ENCODE data around the gene NTN5. TPM values are rescaled to one million over a fixed set of nuclear protein-coding genes. Genes with fewer than 3 reads are reported as not detected.

Gene NTN5
- total and polyA plus RNA-seq, 9 of the 15 experiments (the other 6 are each of a cell fraction or from before 2014, with no cell fraction given) = not detected

DNA sequence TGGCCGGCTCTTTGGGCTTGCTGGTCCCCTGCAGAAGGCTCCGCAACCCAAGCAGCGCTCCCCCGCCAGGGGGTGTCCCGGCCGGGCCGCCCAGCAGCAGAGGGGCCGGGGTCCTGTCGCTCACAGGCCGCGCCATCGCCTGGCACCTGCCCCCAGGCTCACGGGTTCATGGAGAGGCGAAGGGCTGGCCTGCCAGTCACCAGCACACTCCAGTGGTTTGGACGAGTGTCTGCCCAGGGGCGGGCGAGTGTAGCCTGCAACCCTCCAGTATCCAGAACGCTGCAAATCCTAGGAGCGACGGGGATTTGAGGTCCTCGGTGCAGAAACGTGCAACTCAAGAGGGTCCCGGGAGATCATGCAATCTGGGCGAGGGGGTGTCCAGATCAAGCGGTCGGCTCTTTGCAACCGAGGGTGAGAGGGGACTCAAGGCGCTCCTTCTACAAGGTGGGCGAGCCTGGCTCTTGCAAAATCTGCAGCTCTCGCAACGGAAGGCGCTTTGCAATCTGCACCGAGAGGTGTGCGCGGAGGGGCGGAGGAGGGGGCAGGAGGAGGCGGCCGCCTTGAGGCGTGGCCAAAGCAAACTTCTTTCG, 35.9 kb downstream of the NTN5 start, which contains the start of gene DBP (continued):
- no peak for TF ChIP-seq MCM3 (IDR thresholded peaks at IDR 0.05)
- no peak for TF ChIP-seq RERE (CRISPR knock-in tag; IDR thresholded peaks at IDR 0.05; ENCODE audit: borderline replicate concordance)
- no peak for TF ChIP-seq SRF (CRISPR knock-in tag; IDR thresholded peaks at IDR 0.05)
- TF ChIP-seq ZNF696 (CRISPR knock-in tag; conservative IDR thresholded peaks at IDR 0.05) = no peak
- no peak for TF ChIP-seq SMAD1 (IDR thresholded peaks at IDR 0.05; ENCODE audit: low read depth, low read length, partially characterized antibody)
- no peak for TF ChIP-seq TAF1 (IDR thresholded peaks at IDR 0.05; ENCODE audit: control insufficient read depth, extremely low read depth, insufficient read depth, low read length, severe bottlenecking)
- TF ChIP-seq, protein P1, sequence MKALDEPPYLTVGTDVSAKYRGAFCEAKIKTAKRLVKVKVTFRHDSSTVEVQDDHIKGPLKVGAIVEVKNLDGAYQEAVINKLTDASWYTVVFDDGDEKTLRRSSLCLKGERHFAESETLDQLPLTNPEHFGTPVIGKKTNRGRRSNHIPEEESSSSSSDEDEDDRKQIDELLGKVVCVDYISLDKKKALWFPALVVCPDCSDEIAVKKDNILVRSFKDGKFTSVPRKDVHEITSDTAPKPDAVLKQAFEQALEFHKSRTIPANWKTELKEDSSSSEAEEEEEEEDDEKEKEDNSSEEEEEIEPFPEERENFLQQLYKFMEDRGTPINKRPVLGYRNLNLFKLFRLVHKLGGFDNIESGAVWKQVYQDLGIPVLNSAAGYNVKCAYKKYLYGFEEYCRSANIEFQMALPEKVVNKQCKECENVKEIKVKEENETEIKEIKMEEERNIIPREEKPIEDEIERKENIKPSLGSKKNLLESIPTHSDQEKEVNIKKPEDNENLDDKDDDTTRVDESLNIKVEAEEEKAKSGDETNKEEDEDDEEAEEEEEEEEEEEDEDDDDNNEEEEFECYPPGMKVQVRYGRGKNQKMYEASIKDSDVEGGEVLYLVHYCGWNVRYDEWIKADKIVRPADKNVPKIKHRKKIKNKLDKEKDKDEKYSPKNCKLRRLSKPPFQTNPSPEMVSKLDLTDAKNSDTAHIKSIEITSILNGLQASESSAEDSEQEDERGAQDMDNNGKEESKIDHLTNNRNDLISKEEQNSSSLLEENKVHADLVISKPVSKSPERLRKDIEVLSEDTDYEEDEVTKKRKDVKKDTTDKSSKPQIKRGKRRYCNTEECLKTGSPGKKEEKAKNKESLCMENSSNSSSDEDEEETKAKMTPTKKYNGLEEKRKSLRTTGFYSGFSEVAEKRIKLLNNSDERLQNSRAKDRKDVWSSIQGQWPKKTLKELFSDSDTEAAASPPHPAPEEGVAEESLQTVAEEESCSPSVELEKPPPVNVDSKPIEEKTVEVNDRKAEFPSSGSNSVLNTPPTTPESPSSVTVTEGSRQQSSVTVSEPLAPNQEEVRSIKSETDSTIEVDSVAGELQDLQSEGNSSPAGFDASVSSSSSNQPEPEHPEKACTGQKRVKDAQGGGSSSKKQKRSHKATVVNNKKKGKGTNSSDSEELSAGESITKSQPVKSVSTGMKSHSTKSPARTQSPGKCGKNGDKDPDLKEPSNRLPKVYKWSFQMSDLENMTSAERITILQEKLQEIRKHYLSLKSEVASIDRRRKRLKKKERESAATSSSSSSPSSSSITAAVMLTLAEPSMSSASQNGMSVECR (CRISPR knock-in tag; IDR thresholded peaks at IDR 0.05) = peak; percentile 64; the same call in 1 of the 2 replicates
- TF ChIP-seq CEBPB (tag; IDR thresholded peaks at IDR 0.05) = peak; percentile 82
- TF ChIP-seq POLR2G (IDR thresholded peaks at IDR 0.05; ENCODE audit: low read depth, low read length) = peak; percentile 39
- no peak for TF ChIP-seq RBM34 (IDR thresholded peaks at IDR 0.05; ENCODE audit: borderline replicate concordance, insufficient read depth, low read length)
- no peak for TF ChIP-seq GMEB1 (CRISPR knock-in tag; IDR thresholded peaks at IDR 0.05)
- no peak for TF ChIP-seq SIN3B (IDR thresholded peaks at IDR 0.05; ENCODE audit: low read depth)
- TF ChIP-seq PTTG1 (tag; IDR thresholded peaks at IDR 0.05; ENCODE audit: low read depth) = no peak
- TF ChIP-seq ZNF217 (CRISPR knock-in tag; IDR thresholded peaks at IDR 0.05) = no peak
- TF ChIP-seq, protein P2, sequence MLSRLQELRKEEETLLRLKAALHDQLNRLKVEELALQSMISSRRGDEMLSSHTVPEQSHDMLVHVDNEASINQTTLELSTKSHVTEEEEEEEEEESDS (CRISPR knock-in tag; IDR thresholded peaks at IDR 0.05) = no peak
